NCI-H2196 (cell line): ENCODE data around the gene ARSB.

ENCODE experiments used
- DNase-seq: peaks from one replicate; lab custom pipeline; 2025; ENCODE audit not compliant: unreplicated experiment; lab: John Stamatoyannopoulos, UW

Gene ARSB

GRCh38 chr5:78731884-78732283 is 253.2 kb downstream of the ARSB start:
- no peak for DNase-seq

GRCh38 chr5:78730300-78731094 is 254.6 kb downstream of the ARSB start:
- no peak for DNase-seq

- DNase-seq: no peak
Measured at GRCh38 chr5:78727786-78728761, 257.0 kb downstream of the ARSB start.
